GM20000 (cell line): ENCODE results near the gene DCC.
A peak's percentile ranks its signal among the peaks of the same experiment; 100 is the strongest.

Experiments
- DNase-seq: peaks from one replicate; pipeline ENCODE4 v3.0.0; 2012; ENCODE audit warnings: low spot score
- TF ChIP-seq, protein P1 (sequence below): IDR thresholded peaks from 2 replicates; pipeline ENCODE4 v1.5.1; 2012; ENCODE audit warnings: mild to moderate bottlenecking, control low read depth; ENCODE audit errors: extremely low read depth, missing control alignments

DCC gene

DNA sequence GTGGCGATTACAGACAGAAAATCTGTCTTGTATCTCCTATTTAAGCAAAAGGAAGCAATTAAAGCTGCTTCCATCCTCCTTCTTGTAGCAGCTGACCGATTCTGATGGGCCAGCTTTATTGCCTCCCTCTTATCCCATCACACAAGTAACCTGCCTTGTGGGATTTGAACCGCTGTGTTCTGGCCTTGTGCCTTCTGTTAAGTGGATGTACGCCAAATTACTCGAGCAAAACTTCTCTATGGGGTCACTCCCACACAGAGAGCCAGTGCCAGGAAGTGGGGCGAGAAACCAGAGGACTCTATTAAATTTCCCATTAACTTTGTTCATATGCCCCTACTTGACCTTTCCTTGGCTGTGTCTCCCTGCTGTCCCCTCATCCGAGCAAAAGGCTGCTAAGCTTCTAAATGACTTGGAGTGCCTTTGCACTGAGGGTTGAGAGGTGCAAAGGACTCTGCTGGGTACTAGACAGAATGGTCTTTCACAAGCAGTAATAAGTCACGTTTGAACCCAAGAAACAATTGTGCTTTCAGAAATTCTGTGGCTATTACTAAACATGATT is 1212.0 kb downstream of the DCC start:
- DNase-seq = no peak
- TF ChIP-seq, protein P1, sequence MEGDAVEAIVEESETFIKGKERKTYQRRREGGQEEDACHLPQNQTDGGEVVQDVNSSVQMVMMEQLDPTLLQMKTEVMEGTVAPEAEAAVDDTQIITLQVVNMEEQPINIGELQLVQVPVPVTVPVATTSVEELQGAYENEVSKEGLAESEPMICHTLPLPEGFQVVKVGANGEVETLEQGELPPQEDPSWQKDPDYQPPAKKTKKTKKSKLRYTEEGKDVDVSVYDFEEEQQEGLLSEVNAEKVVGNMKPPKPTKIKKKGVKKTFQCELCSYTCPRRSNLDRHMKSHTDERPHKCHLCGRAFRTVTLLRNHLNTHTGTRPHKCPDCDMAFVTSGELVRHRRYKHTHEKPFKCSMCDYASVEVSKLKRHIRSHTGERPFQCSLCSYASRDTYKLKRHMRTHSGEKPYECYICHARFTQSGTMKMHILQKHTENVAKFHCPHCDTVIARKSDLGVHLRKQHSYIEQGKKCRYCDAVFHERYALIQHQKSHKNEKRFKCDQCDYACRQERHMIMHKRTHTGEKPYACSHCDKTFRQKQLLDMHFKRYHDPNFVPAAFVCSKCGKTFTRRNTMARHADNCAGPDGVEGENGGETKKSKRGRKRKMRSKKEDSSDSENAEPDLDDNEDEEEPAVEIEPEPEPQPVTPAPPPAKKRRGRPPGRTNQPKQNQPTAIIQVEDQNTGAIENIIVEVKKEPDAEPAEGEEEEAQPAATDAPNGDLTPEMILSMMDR = no peak

DNA sequence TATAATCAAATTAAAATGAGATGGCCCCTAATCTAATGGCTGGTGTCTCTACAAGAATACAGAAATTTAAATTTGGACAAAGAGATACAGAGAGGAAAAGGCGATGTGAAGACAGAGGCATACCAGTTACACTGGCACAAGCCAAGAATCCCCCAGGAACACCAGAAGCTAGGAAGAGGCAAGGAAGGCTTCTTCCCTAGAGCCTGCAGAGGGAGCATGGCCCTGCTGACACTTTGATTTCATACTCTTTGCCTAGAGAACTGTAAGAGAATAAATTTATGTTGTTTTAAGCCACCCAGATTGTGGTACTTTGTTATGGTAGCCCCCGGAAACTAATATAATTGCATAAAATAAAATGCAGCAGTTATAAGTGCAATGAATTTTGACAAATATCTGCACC is 1213.0 kb downstream of the DCC start:
- TF ChIP-seq, protein P1 = no peak
- DNase-seq = no peak

DNA sequence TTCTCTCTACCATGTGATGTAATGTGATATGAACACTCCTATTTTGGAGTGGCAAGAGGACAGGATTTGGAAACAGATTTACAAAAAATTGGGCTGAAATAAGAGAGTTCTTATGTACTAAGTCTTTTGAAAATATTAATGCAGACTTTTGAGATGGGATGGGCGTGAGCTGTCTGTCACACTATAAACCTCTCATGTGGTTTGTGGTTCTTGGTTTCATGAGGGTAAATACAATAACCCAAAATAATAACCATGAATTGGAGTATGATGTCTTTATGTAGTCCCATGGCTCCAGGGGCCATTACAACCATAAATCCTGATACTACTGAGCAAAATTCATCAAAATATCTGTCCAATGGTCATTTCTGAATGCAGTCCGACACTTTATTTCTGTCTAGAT is 1216.5 kb downstream of the DCC start:
- DNase-seq = no peak
- TF ChIP-seq, protein P1 = no peak

DNA sequence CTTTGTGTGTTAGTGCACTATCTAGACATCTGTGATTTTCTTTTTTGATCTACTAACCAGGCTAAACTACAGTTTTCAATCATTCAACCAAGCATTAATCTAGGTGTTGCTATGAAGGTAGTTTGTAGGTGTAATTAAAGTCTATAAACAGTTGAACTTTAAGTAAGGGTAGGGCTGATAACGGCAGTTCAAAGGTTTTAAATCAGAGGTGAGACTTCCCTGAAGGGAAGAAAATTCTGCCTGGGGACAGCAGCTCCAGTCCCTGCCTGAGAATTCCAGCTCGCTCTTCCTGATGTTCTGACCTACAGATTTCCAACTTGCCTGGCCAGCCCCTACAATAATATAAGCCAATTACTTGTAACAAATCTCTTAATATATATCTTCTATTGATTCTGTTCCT is 1220.5 kb downstream of the DCC start:
- DNase-seq = no peak
- TF ChIP-seq, protein P1 = no peak

DNA sequence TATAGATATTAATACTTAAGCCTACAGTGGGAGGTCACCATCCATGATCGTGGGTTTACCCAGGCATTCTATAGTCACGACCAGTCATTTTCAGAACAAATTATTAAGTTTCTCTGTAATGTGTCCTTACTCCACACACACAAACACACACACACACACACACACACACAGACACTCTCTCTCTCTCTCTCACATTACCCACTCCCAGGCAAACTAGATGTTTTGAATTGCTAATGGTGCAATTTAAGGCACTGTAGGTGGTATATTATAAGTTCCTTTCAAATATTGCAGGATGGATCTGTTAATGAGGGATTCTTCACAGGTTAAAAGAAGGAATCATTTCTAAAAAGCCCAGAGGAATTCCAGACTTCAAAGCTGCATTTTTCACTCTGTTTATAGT is 1226.6 kb downstream of the DCC start:
- TF ChIP-seq, protein P1 = no peak
- no peak for DNase-seq

DNA sequence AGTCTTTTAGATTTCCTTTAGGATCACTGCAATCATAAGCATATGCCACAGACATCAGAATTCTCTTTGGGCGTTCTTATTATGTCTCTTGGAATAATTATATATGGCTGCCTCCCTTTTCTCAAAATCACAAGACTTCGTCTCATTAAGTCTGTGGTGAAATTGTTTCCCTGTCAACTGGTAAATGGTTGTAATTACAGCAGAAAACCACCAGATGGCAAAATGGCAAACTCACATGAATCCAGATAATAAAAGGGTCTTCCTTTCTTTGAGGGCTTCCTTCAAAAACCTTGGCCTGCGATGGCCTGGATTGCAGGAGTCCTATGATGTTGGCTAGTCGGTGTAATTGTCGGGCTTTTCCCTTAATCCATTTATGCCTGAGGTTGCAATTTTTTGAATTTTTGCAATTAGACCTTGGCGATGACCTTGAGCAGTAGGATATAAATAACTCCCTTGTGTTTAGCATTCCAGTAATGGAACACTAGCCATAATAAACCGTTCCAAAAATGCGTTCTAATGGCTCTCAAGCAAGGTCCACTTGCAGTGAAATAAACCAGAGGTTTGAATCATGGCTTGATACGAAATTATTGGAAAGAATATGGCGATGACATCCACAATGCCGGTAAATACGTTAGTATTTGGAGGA is 1228.1 kb downstream of the DCC start:
- peak; percentile 45 for DNase-seq
- TF ChIP-seq, protein P1 = peak; percentile 52
